NCI-H526 (cell line): ENCODE data around the gene KIF12.

Source experiments
- DNase-seq, 2 experiments: peaks; one replicate each; lab custom pipeline; 2025; lab: John Stamatoyannopoulos, UW

KIF12 gene

GRCh38 chr9:114047717-114048116 is 51.4 kb downstream of the KIF12 start:
- peak in 1 of 2 experiments; percentile 53 for DNase-seq

- no peak for DNase-seq
Observed at GRCh38 chr9:114046875-114047274, 52.2 kb downstream of the KIF12 start.

GRCh38 chr9:114046237-114046755 is 52.8 kb downstream of the KIF12 start:
- DNase-seq: no peak

GRCh38 chr9:114043660-114044059 is 55.4 kb downstream of the KIF12 start:
- peak; percentile 32 to 34 for DNase-seq
